ENCODE results near the gene ARHGEF10L.

Gene ARHGEF10L

DNA sequence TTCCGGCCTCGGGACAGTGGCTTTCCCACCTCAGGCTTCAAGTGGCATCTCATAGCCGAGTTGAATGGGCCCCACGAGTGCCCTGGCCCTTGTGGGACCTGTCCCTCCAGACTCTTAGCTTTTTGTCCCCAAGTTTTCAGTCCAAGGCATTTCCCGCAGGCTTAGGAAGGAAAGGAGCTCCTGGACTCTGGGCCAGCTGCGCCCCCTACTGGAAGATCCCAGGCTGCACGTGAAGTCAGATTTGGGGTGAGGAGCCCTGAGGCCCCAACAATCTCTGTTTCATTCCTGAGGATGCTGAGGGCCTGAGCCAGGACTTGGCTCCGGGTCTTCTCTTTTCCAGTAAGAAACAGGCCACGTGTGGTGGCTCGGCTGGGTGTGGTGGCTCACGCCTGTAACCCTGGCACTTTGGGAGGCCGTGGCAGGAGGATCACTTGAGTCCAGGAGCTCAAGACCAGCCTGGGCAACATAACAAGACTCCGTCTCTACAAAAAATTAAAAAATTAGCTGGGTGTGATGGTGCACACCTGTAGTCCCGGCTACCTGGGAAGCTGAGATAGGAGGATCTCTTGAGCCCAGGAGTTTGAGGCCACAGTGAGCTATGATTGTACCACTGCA lies 67.4 kb downstream of the ARHGEF10L start:
- TF ChIP-seq, protein P1, sequence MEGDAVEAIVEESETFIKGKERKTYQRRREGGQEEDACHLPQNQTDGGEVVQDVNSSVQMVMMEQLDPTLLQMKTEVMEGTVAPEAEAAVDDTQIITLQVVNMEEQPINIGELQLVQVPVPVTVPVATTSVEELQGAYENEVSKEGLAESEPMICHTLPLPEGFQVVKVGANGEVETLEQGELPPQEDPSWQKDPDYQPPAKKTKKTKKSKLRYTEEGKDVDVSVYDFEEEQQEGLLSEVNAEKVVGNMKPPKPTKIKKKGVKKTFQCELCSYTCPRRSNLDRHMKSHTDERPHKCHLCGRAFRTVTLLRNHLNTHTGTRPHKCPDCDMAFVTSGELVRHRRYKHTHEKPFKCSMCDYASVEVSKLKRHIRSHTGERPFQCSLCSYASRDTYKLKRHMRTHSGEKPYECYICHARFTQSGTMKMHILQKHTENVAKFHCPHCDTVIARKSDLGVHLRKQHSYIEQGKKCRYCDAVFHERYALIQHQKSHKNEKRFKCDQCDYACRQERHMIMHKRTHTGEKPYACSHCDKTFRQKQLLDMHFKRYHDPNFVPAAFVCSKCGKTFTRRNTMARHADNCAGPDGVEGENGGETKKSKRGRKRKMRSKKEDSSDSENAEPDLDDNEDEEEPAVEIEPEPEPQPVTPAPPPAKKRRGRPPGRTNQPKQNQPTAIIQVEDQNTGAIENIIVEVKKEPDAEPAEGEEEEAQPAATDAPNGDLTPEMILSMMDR (IDR thresholded peaks at IDR 0.05; ENCODE audit: extremely low read depth, missing control alignments): peak; percentile 89
- DNase-seq (ENCODE audit: low spot score): peak; percentile 75

DNA sequence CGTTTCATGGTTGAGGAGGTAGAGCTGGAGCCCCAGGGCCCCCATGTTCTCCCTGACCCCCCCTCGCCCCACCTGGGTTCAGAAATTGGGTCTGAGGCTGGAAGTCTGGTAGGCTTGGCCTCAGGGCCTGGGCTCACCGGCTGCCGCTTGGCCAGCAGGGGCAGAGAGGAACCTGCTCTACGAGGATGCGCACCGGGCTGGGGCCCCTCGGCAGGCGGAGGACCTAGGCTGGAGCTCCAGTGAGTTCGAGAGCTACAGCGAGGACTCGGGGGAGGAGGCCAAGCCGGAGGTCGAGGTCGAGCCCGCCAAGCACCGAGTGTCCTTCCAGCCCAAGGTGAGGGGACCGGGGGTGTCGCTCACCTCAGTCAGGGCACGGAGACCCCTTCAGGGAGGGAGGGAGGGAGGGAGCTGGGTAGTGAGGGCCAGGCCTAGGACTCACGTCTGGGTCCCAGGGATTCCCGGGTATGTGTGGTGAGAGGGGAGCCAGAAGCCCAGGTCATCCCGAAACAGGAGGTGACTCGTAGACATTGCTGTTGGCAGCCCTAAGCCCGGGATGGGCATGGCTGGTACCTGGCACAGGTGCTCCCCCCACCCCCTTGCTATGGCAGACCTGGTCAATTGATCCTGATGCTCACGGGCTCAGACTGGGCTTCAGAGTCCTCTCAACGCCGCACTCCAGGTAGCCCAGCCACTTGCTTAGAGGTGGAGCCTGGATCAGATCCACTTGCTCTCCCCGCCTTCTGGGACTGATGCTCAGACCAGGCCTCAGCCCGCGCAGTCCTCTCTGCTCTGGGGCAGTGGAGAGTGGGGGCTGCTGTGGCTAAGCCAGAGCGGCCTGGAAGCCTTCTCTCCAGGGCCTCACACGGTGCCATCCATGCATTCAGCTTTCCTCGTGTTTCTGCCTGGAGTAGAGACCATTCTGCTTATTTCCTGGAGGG lies 68.4 kb downstream of the ARHGEF10L start:
- no peak for DNase-seq (ENCODE audit: low spot score)
- TF ChIP-seq, protein P1 (IDR thresholded peaks at IDR 0.05; ENCODE audit: extremely low read depth, missing control alignments): no peak

DNA sequence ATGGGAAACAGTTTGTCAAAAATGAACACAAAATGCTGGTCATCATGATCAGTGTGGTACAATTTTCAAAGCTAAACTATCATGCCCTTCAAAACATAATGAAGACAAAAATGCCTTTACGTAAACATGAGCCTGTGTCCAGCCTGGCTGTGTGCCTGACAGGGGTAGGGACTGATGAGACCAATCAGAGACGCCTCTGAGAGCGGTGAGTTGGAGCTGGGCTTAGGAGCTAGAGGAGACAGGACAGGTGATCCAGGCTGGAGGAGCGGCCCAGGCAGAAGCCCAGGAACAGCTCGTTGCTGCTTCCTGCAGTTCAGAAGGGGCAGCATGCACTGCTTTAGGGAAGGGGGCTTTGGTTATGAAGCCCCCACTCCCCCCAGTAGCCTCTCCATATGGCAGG lies 70.0 kb downstream of the ARHGEF10L start:
- no peak for DNase-seq (ENCODE audit: low spot score)
- TF ChIP-seq, protein P1 (IDR thresholded peaks at IDR 0.05; ENCODE audit: extremely low read depth, missing control alignments): no peak

DNA sequence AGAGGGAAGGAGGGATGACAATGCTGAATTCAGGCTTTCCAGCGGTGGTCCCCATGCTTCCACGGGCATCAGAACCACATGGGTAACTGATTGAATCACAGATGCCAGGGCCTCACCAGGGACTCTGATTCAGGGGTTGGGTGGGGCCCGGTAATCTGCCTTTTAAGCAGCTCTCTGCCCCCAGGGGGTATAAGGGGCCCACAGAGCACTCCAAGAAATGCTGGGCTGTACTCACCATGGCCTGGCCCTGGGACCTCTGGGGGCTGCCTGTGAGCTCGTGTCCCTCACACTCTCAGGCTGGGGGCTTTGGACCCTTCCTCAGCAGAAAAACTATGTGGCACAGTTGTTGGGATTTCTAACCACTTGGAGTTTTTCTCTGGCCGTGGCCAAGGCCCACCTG lies 70.6 kb downstream of the ARHGEF10L start:
- no peak for DNase-seq (ENCODE audit: low spot score)
- TF ChIP-seq, protein P1 (IDR thresholded peaks at IDR 0.05; ENCODE audit: extremely low read depth, missing control alignments): no peak

DNA sequence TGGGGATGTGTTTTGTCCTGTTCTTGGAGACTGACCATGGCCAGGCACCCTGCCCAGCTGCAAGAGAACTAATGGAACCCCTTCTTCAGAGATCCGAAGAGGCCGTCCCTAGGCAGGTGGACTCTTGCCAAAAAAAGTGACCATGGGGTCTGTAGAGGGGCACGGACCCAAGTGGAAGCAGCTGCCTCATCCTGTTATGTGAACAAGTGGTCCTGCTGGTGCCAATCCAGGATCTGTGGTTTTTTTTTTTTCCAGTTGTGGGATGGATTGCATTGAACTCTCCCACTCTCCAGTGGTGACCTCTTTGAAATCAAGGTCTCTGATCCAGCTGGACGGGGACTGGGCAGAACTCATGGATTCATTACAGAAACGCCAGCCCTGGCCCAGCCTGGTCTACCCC lies 71.2 kb downstream of the ARHGEF10L start:
- TF ChIP-seq, protein P1 (IDR thresholded peaks at IDR 0.05; ENCODE audit: extremely low read depth, missing control alignments): no peak
- no peak for DNase-seq (ENCODE audit: low spot score)

DNA sequence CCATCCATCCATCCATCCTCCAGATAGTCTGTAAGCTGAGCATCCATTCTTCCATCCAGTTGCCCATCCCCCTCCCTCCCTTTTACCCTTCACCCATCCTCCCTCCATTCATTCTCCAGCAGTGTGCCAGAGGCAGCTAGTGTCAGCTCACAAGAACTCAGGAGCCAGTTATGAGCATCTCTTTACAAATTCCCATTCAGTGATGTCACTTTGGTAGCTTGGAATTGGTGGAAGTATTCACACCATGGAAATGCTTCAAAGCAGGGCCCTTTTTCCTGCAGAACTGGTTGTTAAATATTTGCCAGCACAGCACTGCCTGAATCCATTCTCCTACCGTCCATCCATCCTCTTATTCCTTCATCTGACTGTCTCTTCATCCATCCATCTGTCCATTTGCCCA lies 72.5 kb downstream of the ARHGEF10L start:
- TF ChIP-seq, protein P1 (IDR thresholded peaks at IDR 0.05; ENCODE audit: extremely low read depth, missing control alignments): no peak
- DNase-seq (ENCODE audit: low spot score): no peak

DNA sequence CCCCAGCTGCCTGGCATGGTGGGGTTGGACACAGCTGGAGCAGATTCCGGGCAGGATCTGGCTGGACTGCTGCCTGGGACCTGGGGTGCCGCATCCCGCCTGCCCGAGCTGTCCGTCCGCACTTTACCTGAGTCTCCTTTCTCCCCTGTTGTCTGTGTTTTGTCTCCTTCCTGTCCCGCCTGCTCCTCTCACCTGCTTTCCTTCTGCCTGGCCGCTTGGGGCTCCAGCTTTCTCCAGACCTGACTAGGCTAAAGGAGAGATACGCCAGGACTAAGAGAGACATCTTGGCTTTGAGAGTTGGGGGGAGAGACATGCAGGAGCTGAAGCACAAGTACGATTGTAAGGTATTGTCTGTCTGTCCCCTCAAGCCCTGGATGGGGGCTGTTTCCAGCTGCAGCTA lies 73.3 kb downstream of the ARHGEF10L start:
- TF ChIP-seq, protein P1 (IDR thresholded peaks at IDR 0.05; ENCODE audit: extremely low read depth, missing control alignments): no peak

More for the DNA sequence above, 73.3 kb downstream of the ARHGEF10L start:
- DNase-seq (ENCODE audit: low spot score): no peak

All from GM20000 (cell line).